Bone marrow (tissue), 2 donors: Measurements from ENCODE around the gene PIP4K2B.

ENCODE experiments used
- DNase-seq, 2 donors: peaks; one replicate each; lab custom pipeline; 2025; lab: John Stamatoyannopoulos, UW

The PIP4K2B gene

DNA sequence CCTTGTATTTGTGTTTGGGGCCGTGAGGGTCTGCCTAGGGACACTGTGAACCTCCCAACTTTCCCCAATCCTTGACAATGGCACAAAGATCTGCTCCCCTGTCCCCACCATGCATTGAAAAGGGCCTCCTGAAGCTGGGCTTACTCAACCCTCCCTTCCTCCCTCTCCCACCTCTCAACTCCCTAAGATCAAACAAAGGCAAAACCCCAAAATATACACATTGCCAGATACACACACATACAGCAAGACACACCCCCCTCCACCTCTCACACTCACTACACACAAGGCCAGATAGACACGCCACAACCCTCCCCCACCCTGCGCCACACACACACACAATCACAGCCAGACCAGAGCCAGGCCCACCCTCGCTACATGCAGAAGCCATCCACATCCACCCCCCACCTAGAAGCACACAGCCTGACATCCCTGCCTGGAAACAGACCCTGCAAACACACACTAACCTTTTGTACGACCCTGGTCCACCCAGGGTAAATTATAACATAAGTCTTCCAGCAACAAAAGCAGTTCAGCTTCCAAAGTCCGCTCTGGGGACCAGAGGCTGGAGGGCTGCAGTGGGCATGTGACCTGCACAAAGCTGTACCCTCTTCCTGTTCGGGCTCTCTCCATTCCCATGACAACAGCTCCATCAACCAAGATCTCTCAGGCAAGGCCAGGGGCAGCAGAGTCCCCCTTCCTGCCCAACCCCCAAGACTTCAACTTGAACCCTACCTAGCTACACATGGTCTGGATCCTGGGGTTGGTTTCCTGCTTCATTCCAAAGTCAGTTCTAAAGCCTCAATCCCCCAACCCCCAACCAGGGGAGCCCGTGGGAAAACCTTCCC is 53.1 kb downstream of the PIP4K2B start:
- no peak for DNase-seq

- no peak for DNase-seq
Observed at GRCh38 chr17:38745545-38745944, 53.8 kb downstream of the PIP4K2B start.

DNA sequence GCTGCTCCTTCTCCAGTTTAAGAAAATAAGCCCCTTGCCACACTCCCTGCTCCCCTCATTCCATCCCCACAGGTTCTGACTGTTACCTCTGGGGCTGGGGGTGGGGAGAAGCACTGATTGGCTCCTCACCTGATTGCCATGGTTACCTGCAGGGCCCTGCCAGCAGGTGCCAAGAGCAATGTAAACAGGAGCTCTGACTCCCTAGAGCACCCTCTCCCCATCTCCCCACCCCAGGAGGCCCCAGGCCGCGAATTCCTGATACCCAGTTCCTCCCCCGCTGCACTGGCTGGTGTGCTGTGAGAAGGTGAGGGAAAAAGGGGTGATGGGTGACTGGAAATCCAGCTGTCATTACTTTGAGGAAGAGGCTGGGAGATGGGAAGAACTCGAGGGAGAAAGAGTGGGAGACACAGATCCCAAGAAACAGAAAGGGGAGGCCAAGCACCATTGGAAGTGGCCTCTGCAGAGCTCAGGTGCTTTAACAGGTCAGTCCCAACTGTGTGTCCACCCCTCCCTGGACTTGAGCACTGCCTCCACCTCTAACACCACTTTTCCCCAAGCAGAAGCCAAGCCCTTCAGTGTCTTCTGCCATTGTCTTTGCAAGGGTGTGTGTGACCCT is 55.7 kb downstream of the PIP4K2B start:
- DNase-seq, result no peak

- DNase-seq, result no peak
Observed at GRCh38 chr17:38742411-38743308, 56.7 kb downstream of the PIP4K2B start.

DNA sequence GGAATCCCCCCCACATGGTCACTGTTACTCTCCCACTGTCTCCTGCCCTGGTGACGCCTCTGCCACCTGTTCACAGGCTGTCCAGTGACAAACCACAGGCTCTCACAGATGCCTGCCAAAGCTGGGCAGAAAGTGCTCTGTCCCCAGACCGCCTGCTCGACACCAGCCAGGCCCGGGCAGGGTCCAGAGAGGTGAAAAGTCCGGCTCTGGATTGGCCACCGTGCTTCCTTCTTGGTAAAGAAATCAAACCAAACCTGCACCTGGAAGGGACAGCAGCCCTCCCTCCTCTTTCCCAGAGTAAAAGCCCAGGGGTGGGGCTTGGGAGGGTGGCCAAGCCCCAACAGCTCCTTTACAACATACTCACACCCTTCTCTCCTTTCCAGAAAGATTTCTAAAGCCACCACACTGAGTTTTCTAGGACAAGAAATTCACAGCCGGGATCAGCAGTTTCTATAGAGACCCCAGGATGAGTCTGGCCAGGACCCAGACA is 57.4 kb downstream of the PIP4K2B start:
- DNase-seq, result no peak

GRCh38 chr17:38741461-38741860 is 57.9 kb downstream of the PIP4K2B start:
- DNase-seq, result no peak

DNA sequence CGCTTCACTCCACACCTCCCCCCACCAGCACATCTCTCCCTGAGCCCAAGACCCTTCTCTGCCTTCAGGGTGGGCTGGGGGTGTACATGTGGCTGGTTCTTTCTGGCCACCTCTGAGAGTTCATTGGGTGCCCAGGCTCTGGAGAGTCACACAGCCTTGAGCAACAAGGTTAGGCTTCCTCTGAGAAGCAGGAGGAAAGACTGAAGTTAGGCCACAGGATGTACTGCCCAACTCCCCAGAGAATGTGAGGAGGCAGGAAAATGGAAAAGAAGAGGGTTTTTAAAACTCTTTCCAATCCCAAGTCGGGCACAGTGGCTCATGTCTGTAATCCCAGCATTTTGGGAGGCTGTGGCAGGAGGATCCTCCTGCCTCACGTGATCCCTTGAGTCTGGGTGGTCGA is 58.5 kb downstream of the PIP4K2B start:
- DNase-seq, result no peak

- no peak for DNase-seq
Observed at GRCh38 chr17:38740044-38740443, 59.3 kb downstream of the PIP4K2B start.

GRCh38 chr17:38739305-38739704 is 60.1 kb downstream of the PIP4K2B start:
- no peak for DNase-seq

- DNase-seq, result no peak
Observed at GRCh38 chr17:38738686-38739085, 60.7 kb downstream of the PIP4K2B start.

DNA sequence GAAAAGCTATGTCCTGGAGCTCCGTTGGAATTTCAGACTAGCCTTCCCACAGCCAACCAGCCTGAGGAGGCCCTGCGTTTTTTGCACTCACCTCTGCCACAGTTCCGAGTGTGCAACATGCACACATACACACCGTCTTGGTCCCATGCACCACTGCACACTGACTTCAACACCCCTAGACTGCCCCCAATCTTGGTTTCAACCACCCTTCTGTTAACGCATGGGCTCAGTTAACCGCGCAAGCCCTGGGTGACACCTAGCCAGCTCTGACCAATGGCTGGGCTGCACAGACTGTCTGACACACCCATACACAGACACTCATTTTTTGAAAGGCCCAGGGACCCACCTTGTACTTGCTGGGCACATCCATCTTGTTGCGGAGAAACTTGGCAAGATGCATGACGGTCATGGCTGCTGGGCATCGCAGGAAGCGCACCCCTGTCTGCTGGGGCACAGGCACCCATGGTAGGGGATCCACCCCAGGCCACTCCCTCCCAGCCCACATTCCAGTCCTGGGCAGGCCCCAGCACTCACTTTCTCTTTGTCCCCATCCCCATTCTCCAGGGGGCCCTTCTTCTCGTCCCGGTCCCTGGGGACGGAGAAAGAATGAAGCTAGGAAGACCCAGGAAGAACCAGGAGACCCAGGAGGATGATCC is 61.2 kb downstream of the PIP4K2B start:
- no peak for DNase-seq

GRCh38 chr17:38735161-38735997 is 64.0 kb downstream of the PIP4K2B start:
- DNase-seq, result peak; percentile 10 to 54

- DNase-seq, result no peak
Observed at GRCh38 chr17:38733982-38734973, 65.1 kb downstream of the PIP4K2B start.

DNA sequence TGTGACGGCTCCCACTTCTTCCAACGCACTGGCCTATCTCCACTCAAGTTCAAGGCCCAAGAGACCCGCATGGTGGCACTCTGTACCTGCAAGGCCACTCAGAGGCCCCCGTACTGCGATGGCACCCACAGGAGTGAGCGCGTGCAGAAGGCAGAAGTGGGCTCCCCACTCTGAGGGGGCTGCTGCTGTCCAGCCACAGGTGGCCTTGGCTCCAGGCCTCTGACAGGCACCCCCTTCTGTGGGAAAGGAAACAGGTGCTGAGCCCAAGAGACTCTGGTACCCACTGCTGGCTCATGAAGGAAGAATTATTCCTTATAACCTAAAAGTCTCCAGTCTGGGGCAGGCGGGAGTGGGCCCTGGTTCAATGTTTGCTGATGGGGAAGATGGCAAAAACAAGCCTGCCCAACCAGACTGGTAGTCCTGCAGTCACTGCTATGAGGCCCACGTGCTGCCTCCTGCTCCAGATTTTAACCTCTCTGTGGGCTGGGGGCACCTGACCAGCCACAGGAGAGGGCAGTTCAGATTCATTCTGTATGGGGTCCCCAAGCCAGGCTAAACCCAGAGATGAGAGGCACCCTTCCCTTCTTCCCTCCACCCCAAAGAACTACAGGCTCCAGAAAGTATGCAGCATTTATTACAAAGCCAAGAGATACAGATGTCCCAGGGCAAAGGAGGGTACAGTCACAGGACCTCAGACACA is 65.9 kb downstream of the PIP4K2B start:
- no peak for DNase-seq

GRCh38 chr17:38732376-38733281 is 66.7 kb downstream of the PIP4K2B start:
- DNase-seq, result no peak

DNA sequence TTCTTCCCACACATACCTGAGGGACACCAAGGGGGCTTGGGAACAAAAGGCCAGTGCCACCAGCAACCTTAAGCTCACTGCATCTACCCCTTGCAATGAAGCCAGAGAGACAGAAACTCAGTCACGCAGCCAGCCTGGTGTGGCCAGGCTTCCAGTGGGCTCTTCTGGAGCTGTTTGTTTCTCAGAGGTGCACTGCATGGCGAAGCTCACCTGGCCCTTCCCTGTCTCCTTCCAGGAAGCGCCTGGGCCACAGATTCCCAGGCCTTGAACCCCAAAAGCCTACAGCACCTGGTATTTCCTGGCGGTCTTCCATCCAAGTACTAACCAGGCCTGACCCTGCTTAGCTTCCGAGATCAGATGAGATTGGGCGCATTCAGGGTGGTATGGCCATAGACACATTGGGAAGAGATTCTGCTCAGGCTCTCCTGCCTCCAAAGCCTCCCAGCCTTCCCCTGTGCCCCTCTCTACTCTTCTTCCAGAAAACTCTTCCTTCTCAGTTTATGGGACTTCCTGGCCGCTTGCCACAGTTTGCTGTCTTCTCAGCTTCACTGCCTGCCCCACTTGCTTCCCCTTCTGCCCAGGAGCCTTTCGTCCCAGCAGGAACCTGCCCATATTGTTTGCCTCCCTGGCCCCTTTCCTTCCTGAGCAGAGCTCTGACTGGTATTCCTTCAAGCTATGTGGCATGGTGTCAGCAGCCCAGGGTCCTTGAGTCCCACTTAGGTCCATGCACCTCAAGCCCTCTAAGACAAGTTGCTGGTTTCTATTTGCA is 67.6 kb downstream of the PIP4K2B start:
- no peak for DNase-seq
